ENCODE results near the gene VAT1. TPM values are rescaled to one million over a fixed set of nuclear protein-coding genes. Genes with fewer than 3 reads are reported as not detected.

The VAT1 gene
- total and polyA plus RNA-seq, 2 of the 13 experiments (the other 11 are each of a cell fraction or from before 2014, with no cell fraction given), result 143 to 205 TPM

DNA sequence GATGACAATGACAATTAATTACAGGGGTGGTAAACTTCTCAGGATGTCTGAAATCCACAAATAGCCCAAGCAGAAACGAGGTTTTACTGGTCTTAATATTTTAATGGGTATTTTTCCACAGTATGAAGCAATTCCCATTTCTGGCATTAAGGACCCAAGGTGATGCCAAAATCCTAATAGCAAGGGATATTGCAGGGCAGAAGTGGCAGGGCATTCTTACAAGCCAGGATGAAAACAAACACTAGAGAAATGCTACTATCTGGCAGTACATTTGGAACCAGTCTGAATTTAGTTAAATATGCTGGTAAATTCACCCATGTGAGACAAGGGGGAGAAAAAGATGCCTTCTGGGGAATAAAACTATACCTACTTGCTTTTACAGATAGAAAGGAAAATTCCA lies 48.1 kb upstream of the VAT1 start:
- Histone ChIP-seq H3K27me3 (ENCODE audit: control insufficient read depth in 1 of 2, insufficient read depth in 2 of 2, low read length in 2 of 2) (no peaks in the 10 kb centered on the region), H3K4me3 (replicated peaks in 1 of 3; ENCODE audit: insufficient read depth in 1 of 3, low read depth in 2 of 3, low read length in 3 of 3) (no peak overlapping the region), H2AFZ (ENCODE audit: low read length) (no peak overlapping the region), H3K36me3 (replicated peaks in 1 of 2; ENCODE audit: control insufficient read depth in 1 of 2, insufficient read depth in 2 of 2, low read length in 2 of 2) (peaks cover 3 to 18% of the 10 kb centered on the region in 2 experiments; a peak in 3 of 5 replicates), H3K9ac (ENCODE audit: insufficient read depth, low read depth, low read length) (no peak overlapping the region), H3K27ac (ENCODE audit: extremely low read length, insufficient read depth, low read length) (no peak overlapping the region), H3K4me1 (ENCODE audit: insufficient read depth, low read length) (peaks cover 22% of the 10 kb centered on the region), H3K4me2 (ENCODE audit: low read depth, low read length) (no peak overlapping the region), H3K9me3 (ENCODE audit: low read length) (no peaks in the 10 kb centered on the region), H4K20me1 (ENCODE audit: insufficient read depth, low read length) (no peaks in the 10 kb centered on the region), H3K79me2 (ENCODE audit: insufficient read depth, low read length) (no peaks in the 10 kb centered on the region)
- no peak for DNase-seq (ENCODE audit: low spot score)
- TF ChIP-seq ZNF460 (CRISPR knock-in tag; IDR thresholded peaks at IDR 0.05; ENCODE audit: borderline replicate concordance), result no peak
- TF ChIP-seq SKI (IDR thresholded peaks at IDR 0.05; ENCODE audit: partially characterized antibody), result no peak
- no peak for TF ChIP-seq FOXA1 (IDR thresholded peaks at IDR 0.05)
- no peak for TF ChIP-seq FOXA1 (CRISPR knock-in tag; IDR thresholded peaks at IDR 0.05)
- no peak for TF ChIP-seq RBM39 (IDR thresholded peaks at IDR 0.05; ENCODE audit: low read depth, low read length, poor library complexity, severe bottlenecking)
- TF ChIP-seq ZC3H13 (CRISPR knock-in tag; IDR thresholded peaks at IDR 0.05), result no peak
- BruUV-seq (replicated peaks), result no TSS peak
- ATAC-seq, result no peak
- in situ Hi-C loops (cut with HindIII; ENCODE audit: extremely low pct_ligation_motif_present, low pct_unique_long_range_greater_than_20kb), result no loop called here
- whole genome bisulfite sequencing (ENCODE audit: low lambda C conversion rate), result 90% methylated on average over 1 of the region's 1 CpG
- FAIRE-seq, result no peak
- intact Hi-C loops (cut with micrococcal nuclease; ENCODE audit: unreplicated experiment), result no loop called here
- POLR2A ChIA-PET, result interaction anchor here (1.6 to 1.7 kb wide), 2 partner anchors 45 to 55 kb away, joined by 4 to 8 read pairs; partner anchors contain the start of genes BRCA1 and RND2
- CTCF ChIA-PET (ENCODE audit: low intra/inter-chr PET ratio, low total read pairs), result no interaction called here

- no peaks in the 10 kb centered on the region for H3K27me3 ChIP-seq (ENCODE audit: control insufficient read depth in 1 of 2, insufficient read depth in 2 of 2, low read length in 2 of 2)
- TF ChIP-seq RBAK (CRISPR knock-in tag; IDR thresholded peaks at IDR 0.05) (no peak), HNRNPL (IDR thresholded peaks at IDR 0.05; ENCODE audit: low read depth, low read length) (no peak), SRF (IDR thresholded peaks at IDR 0.05; ENCODE audit: low read depth, low read length) (no peak), MAFF (IDR thresholded peaks at IDR 0.05; ENCODE audit: low read depth, low read length) (0 out of 2 replicates have a peak, but pooled peaks have one; percentile 37), TOPORS (CRISPR knock-in tag; IDR thresholded peaks at IDR 0.05) (no peak), MAFK (conservative IDR thresholded peaks at IDR 0.05 in 1 of 2, IDR thresholded peaks at IDR 0.05 in 1 of 2; ENCODE audit: low read length in 2 of 2) (peak; percentile 65 to 69; a peak in 2 of 4 replicates), SSRP1 (CRISPR knock-in tag; IDR thresholded peaks at IDR 0.05) (0 out of 2 replicates have a peak, but pooled peaks have one; percentile 13), ZNF7 (CRISPR knock-in tag; IDR thresholded peaks at IDR 0.05) (no peak)
- TF ChIP-seq, protein P1, sequence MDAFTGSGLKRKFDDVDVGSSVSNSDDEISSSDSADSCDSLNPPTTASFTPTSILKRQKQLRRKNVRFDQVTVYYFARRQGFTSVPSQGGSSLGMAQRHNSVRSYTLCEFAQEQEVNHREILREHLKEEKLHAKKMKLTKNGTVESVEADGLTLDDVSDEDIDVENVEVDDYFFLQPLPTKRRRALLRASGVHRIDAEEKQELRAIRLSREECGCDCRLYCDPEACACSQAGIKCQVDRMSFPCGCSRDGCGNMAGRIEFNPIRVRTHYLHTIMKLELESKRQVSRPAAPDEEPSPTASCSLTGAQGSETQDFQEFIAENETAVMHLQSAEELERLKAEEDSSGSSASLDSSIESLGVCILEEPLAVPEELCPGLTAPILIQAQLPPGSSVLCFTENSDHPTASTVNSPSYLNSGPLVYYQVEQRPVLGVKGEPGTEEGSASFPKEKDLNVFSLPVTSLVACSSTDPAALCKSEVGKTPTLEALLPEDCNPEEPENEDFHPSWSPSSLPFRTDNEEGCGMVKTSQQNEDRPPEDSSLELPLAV (CRISPR knock-in tag; conservative IDR thresholded peaks at IDR 0.05; ENCODE audit: low read depth), result no peak
- TF ChIP-seq, protein P2, sequence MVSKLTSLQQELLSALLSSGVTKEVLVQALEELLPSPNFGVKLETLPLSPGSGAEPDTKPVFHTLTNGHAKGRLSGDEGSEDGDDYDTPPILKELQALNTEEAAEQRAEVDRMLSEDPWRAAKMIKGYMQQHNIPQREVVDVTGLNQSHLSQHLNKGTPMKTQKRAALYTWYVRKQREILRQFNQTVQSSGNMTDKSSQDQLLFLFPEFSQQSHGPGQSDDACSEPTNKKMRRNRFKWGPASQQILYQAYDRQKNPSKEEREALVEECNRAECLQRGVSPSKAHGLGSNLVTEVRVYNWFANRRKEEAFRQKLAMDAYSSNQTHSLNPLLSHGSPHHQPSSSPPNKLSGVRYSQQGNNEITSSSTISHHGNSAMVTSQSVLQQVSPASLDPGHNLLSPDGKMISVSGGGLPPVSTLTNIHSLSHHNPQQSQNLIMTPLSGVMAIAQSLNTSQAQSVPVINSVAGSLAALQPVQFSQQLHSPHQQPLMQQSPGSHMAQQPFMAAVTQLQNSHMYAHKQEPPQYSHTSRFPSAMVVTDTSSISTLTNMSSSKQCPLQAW (CRISPR knock-in tag; IDR thresholded peaks at IDR 0.05), result no peak
- no peaks in the 10 kb centered on the region for H3K79me2 ChIP-seq (ENCODE audit: insufficient read depth, low read length)
- WGBS (ENCODE audit: low lambda C conversion rate), result 35% methylated on average over 3 of the region's 3 CpGs
- ChIA-PET POLR2A (interaction anchor here (0.7 to 2.3 kb wide), 24 partner anchors 11 to 298 kb away, joined by 3 to 19 read pairs (median 6); partner anchors contain the start of genes BRCA1, NBR1, RPL27 and TMEM106A), CTCF (ENCODE audit: low intra/inter-chr PET ratio, low total read pairs) (no interaction called here)
- in situ Hi-C loops (cut with HindIII; ENCODE audit: extremely low pct_ligation_motif_present, low pct_unique_long_range_greater_than_20kb), result no loop called here
- H4K20me1 ChIP-seq (ENCODE audit: insufficient read depth, low read length), result no peaks in the 10 kb centered on the region
- BruUV-seq (replicated peaks), result no TSS peak
- H3K36me3 ChIP-seq (replicated peaks in 1 of 2; ENCODE audit: control insufficient read depth in 1 of 2, insufficient read depth in 2 of 2, low read length in 2 of 2), result peaks cover 3 to 16% of the 10 kb centered on the region in 2 experiments; a peak in 3 of 5 replicates
- ATAC-seq (peak; percentile 32), DNase-seq (ENCODE audit: low spot score) (no peak), FAIRE-seq (no peak)
- intact Hi-C loops (cut with micrococcal nuclease; ENCODE audit: unreplicated experiment), result loop anchor here (2.0 to 10.0 kb wide), 2 partner anchors 41 to 45 kb away; no protein-coding TSS in a partner anchor
- H3K4me2 ChIP-seq (ENCODE audit: low read depth, low read length), result peak overlapping the region; percentile 67
- H3K9ac ChIP-seq (ENCODE audit: insufficient read depth, low read depth, low read length), result peak overlapping the region; percentile 35; the same call in 1 of the 2 replicates
- no peak overlapping the region for H2AFZ ChIP-seq (ENCODE audit: low read length)
- H3K4me1 ChIP-seq (ENCODE audit: insufficient read depth, low read length), result peaks cover 22% of the 10 kb centered on the region
- H3K27ac ChIP-seq (ENCODE audit: extremely low read length, insufficient read depth, low read length), result peak overlapping the region; percentile 79
- no peaks in the 10 kb centered on the region for H3K9me3 ChIP-seq (ENCODE audit: low read length)
- H3K4me3 ChIP-seq (replicated peaks in 1 of 3; ENCODE audit: insufficient read depth in 1 of 3, low read depth in 2 of 3, low read length in 3 of 3), result no peak overlapping the region
These were observed 47.2 kb upstream of the VAT1 start for GRCh38 chr17:43069368-43069898.
